ENCODE results near the gene MEG3. TPM values are rescaled to one million over a fixed set of nuclear protein-coding genes. Genes with fewer than 3 reads are reported as not detected.
A peak's percentile ranks its signal among the peaks of the same experiment; 100 is the strongest.
"Not testable (repeated sequence)": the region's sequence is repeated elsewhere in the genome, so short reads cannot be mapped to it uniquely, and the experiment has no call there.

Gene MEG3
- total and polyA plus RNA-seq, 4 donors, result 21.4 to 454 (median 149) TPM

GRCh38 chr14:100796946-100797345 is 29.0 kb upstream of the MEG3 start:
- no peak for DNase-seq
- H3K36me3 ChIP-seq (ENCODE audit: control insufficient read depth in 1 of 2, insufficient read depth in 2 of 2, low read length in 1 of 2), result no peaks in the 10 kb centered on the region

GRCh38 chr14:100800041-100800440 is 25.9 kb upstream of the MEG3 start:
- Histone ChIP-seq H3K27ac (ENCODE audit: low read depth in 1 of 2, low read length in 2 of 2) (no peak overlapping the region), H3K9me3 (ENCODE audit: control insufficient read depth, low read length) (no peaks in the 10 kb centered on the region), H3K36me3 (ENCODE audit: control insufficient read depth in 1 of 2, insufficient read depth in 2 of 2, low read length in 1 of 2) (no peaks in the 10 kb centered on the region), H3K4me1 (ENCODE audit: control insufficient read depth in 1 of 2, insufficient read depth in 2 of 2, low read length in 2 of 2) (no peaks in the 10 kb centered on the region), H3K27me3 (ENCODE audit: control insufficient read depth in 1 of 2, insufficient read depth in 2 of 2, low read length in 1 of 2) (no peaks in the 10 kb centered on the region), H3K4me3 (ENCODE audit: low read length in 2 of 2) (no peak overlapping the region)
- no peak for ATAC-seq (ENCODE audit: low FRiP score)
- intact Hi-C loops (cut with DNase I), result no loop called here
- no peak for DNase-seq
- 75 to 78% methylated on average over 4 of the region's 4 CpGs for WGBS, 2 donors

More at GRCh38 chr14:100796946-100797345, 29.0 kb upstream of the MEG3 start:
- Histone ChIP-seq H3K9me3 (ENCODE audit: control insufficient read depth, low read length) (no peaks in the 10 kb centered on the region), H3K27me3 (ENCODE audit: control insufficient read depth in 1 of 2, insufficient read depth in 2 of 2, low read length in 1 of 2) (peaks cover 0 to 2% of the 10 kb centered on the region in 2 donors), H3K27ac (ENCODE audit: low read depth in 1 of 2, low read length in 2 of 2) (no peak overlapping the region), H3K4me3 (ENCODE audit: low read length in 2 of 2) (no peak overlapping the region), H3K4me1 (ENCODE audit: control insufficient read depth in 1 of 2, insufficient read depth in 2 of 2, low read length in 2 of 2) (no peaks in the 10 kb centered on the region)
- no peak for ATAC-seq (ENCODE audit: low FRiP score)
- intact Hi-C loops (cut with DNase I), result no loop called here
- WGBS, 2 donors, result 51 to 81% methylated on average over 4 of the region's 4 CpGs

DNA sequence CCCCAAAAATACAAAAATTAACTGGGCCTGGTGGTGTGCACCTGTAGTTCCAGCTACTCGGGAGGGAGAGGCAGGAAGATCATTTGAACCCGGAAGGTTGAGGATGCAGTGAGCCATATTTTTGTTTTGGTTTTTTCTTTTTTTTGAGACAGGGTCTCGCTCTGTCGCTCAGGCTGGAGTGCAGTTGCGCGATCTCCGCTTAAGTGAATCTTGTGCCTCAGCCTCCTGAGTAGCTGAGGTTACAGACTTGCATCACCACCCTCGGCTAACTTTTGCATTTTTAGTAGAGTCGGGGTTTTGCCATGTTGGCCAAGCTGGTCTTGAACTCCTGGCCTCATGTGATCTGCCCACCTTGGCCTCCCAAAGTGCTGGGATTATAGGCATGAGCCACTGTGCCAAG is 24.5 kb upstream of the MEG3 start:
- intact Hi-C loops (cut with DNase I); H3K9me3 ChIP-seq (ENCODE audit: control insufficient read depth, low read length); H3K4me3 ChIP-seq (ENCODE audit: low read length in 2 of 2); H3K27ac ChIP-seq (ENCODE audit: low read depth in 1 of 2, low read length in 2 of 2); ATAC-seq (ENCODE audit: low FRiP score); H3K27me3 ChIP-seq (ENCODE audit: control insufficient read depth in 1 of 2, insufficient read depth in 2 of 2, low read length in 1 of 2); H3K4me1 ChIP-seq (ENCODE audit: control insufficient read depth in 1 of 2, insufficient read depth in 2 of 2, low read length in 2 of 2); H3K36me3 ChIP-seq (ENCODE audit: control insufficient read depth in 1 of 2, insufficient read depth in 2 of 2, low read length in 1 of 2): not testable (repeated sequence)
- DNase-seq, result peak in 1 of 2 donors; percentile 13
- WGBS, 2 donors, result 88 to 95% methylated on average over 9 of the region's 9 CpGs

DNA sequence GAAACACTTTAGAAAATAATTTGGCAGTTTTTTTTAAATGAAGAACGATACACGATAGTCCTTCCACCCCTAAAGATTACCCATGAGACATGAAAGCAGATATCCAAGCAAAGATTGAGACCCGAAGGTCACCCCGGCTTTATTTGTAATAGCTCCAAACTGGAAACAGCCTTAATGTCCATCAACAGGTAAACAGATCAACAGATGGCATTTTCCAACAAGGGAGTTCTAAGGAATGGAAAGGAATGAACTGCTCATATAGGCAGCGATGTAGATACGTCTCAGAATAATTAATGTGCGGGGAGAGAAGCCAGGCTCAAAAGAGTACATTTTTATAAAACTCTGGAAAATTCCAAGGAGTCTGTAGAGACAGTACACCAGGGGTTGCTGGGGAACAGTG is 23.7 kb upstream of the MEG3 start:
- H3K27me3 ChIP-seq (ENCODE audit: control insufficient read depth in 1 of 2, insufficient read depth in 2 of 2, low read length in 1 of 2), result no peaks in the 10 kb centered on the region
- WGBS, 2 donors, result 62 to 67% methylated on average over 7 of the region's 7 CpGs
- no peaks in the 10 kb centered on the region for H3K4me1 ChIP-seq (ENCODE audit: control insufficient read depth in 1 of 2, insufficient read depth in 2 of 2, low read length in 2 of 2)
- intact Hi-C loops (cut with DNase I), result no loop called here
- DNase-seq, result no peak
- no peaks in the 10 kb centered on the region for H3K9me3 ChIP-seq (ENCODE audit: control insufficient read depth, low read length)
- no peak overlapping the region for H3K27ac ChIP-seq (ENCODE audit: low read depth in 1 of 2, low read length in 2 of 2)
- H3K4me3 ChIP-seq (ENCODE audit: low read length in 2 of 2), result no peak overlapping the region
- no peak for ATAC-seq (ENCODE audit: low FRiP score)
- H3K36me3 ChIP-seq (ENCODE audit: control insufficient read depth in 1 of 2, insufficient read depth in 2 of 2, low read length in 1 of 2), result no peaks in the 10 kb centered on the region

GRCh38 chr14:100802766-100803165 is 23.2 kb upstream of the MEG3 start:
- Histone ChIP-seq H3K27ac (ENCODE audit: low read depth in 1 of 2, low read length in 2 of 2) (no peak overlapping the region), H3K4me1 (ENCODE audit: control insufficient read depth in 1 of 2, insufficient read depth in 2 of 2, low read length in 2 of 2) (no peaks in the 10 kb centered on the region), H3K9me3 (ENCODE audit: control insufficient read depth, low read length) (no peaks in the 10 kb centered on the region), H3K36me3 (ENCODE audit: control insufficient read depth in 1 of 2, insufficient read depth in 2 of 2, low read length in 1 of 2) (no peaks in the 10 kb centered on the region), H3K27me3 (ENCODE audit: control insufficient read depth in 1 of 2, insufficient read depth in 2 of 2, low read length in 1 of 2) (no peaks in the 10 kb centered on the region), H3K4me3 (ENCODE audit: low read length in 2 of 2) (no peak overlapping the region)
- intact Hi-C loops (cut with DNase I), result no loop called here
- DNase-seq (peak in 1 of 2 donors; percentile 6), ATAC-seq (ENCODE audit: low FRiP score) (no peak)
- 70 to 78% methylated on average over 5 of the region's 5 CpGs for WGBS, 2 donors

DNA sequence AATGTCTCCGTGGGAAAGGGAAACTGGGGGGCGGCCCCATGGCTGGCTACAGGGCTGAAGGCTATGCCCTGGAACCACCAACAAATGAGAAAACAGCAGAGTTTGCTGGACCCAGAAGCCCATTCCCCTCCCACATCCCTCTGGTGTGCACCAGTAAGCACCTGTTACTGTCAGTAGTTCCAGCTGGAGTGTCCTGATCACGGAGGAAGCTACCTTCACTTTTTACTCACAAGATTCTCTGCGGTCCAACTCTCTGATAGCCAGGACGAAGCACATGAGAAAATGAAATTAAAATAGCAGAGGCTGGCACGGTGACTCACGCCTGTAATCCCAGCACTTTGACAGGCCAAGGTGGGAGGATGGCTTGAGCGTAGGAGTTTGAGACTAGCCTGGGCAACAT is 22.7 kb upstream of the MEG3 start:
- intact Hi-C loops (cut with DNase I), result no loop called here

DNA sequence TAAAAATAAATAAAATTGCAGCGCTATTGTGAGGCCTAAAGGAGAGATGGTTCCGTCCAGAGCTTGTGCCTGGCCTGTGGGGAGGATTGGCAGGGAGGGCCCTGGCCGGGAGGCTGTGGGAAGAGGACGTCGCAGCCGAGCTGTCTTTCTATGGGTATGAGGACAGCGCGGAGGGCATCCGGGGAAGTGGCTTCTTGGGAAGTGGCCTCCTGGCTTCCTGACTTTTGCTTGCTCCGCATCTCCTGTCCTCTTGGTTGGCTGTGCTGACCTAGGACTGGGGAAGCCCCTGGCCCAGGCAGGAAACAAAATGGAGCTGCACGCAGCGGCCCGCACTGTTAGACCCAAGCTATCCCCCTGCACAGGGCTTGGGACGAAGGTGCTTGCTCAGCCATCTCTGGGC is 22.2 kb upstream of the MEG3 start:
- no peaks in the 10 kb centered on the region for H3K36me3 ChIP-seq (ENCODE audit: control insufficient read depth in 1 of 2, insufficient read depth in 2 of 2, low read length in 1 of 2)
- 89 to 91% methylated on average over 14 of the region's 14 CpGs for WGBS, 2 donors
- no peaks in the 10 kb centered on the region for H3K27me3 ChIP-seq (ENCODE audit: control insufficient read depth in 1 of 2, insufficient read depth in 2 of 2, low read length in 1 of 2)
- H3K4me3 ChIP-seq (ENCODE audit: low read length in 2 of 2), result no peak overlapping the region
- intact Hi-C loops (cut with DNase I), result no loop called here
- peaks cover 1% of the 10 kb centered on the region for H3K9me3 ChIP-seq (ENCODE audit: control insufficient read depth, low read length)
- ATAC-seq (ENCODE audit: low FRiP score) (no peak), DNase-seq (peak in 1 of 2 donors; percentile 16)
- no peak overlapping the region for H3K27ac ChIP-seq (ENCODE audit: low read depth in 1 of 2, low read length in 2 of 2)
- H3K4me1 ChIP-seq (ENCODE audit: control insufficient read depth in 1 of 2, insufficient read depth in 2 of 2, low read length in 2 of 2), result no peaks in the 10 kb centered on the region

More for the DNA sequence above, 22.7 kb upstream of the MEG3 start:
- Histone ChIP-seq H3K9me3 (ENCODE audit: control insufficient read depth, low read length) (no peaks in the 10 kb centered on the region), H3K36me3 (ENCODE audit: control insufficient read depth in 1 of 2, insufficient read depth in 2 of 2, low read length in 1 of 2) (no peaks in the 10 kb centered on the region), H3K27ac (ENCODE audit: low read depth in 1 of 2, low read length in 2 of 2) (no peak overlapping the region), H3K4me1 (ENCODE audit: control insufficient read depth in 1 of 2, insufficient read depth in 2 of 2, low read length in 2 of 2) (no peaks in the 10 kb centered on the region), H3K4me3 (ENCODE audit: low read length in 2 of 2) (no peak overlapping the region), H3K27me3 (ENCODE audit: control insufficient read depth in 1 of 2, insufficient read depth in 2 of 2, low read length in 1 of 2) (no peaks in the 10 kb centered on the region)
- 80 to 83% methylated on average over 8 of the region's 8 CpGs for WGBS, 2 donors
- peak in 1 of 2 donors; percentile 14 for DNase-seq
- ATAC-seq (ENCODE audit: low FRiP score), result no peak

GRCh38 chr14:100804138-100804537 is 21.8 kb upstream of the MEG3 start:
- Histone ChIP-seq H3K4me3 (ENCODE audit: low read length in 2 of 2) (no peak overlapping the region), H3K27ac (ENCODE audit: low read depth in 1 of 2, low read length in 2 of 2) (no peak overlapping the region), H3K36me3 (ENCODE audit: control insufficient read depth in 1 of 2, insufficient read depth in 2 of 2, low read length in 1 of 2) (no peaks in the 10 kb centered on the region), H3K4me1 (ENCODE audit: control insufficient read depth in 1 of 2, insufficient read depth in 2 of 2, low read length in 2 of 2) (no peaks in the 10 kb centered on the region), H3K9me3 (ENCODE audit: control insufficient read depth, low read length) (peaks cover 2% of the 10 kb centered on the region), H3K27me3 (ENCODE audit: control insufficient read depth in 1 of 2, insufficient read depth in 2 of 2, low read length in 1 of 2) (no peaks in the 10 kb centered on the region)
- DNase-seq (peak in 1 of 2 donors; percentile 37), ATAC-seq (ENCODE audit: low FRiP score) (peak; percentile 7)
- intact Hi-C loops (cut with DNase I), result no loop called here
- 80 to 84% methylated on average over 13 of the region's 13 CpGs for whole genome bisulfite sequencing, 2 donors

- DNase-seq (peak in 1 of 2 donors; percentile 6), ATAC-seq (ENCODE audit: low FRiP score) (no peak)
- H3K9me3 ChIP-seq (ENCODE audit: control insufficient read depth, low read length), result peaks cover 4% of the 10 kb centered on the region
- H3K27me3 ChIP-seq (ENCODE audit: control insufficient read depth in 1 of 2, insufficient read depth in 2 of 2, low read length in 1 of 2), result no peaks in the 10 kb centered on the region
- no peaks in the 10 kb centered on the region for H3K36me3 ChIP-seq (ENCODE audit: control insufficient read depth in 1 of 2, insufficient read depth in 2 of 2, low read length in 1 of 2)
- H3K4me1 ChIP-seq (ENCODE audit: control insufficient read depth in 1 of 2, insufficient read depth in 2 of 2, low read length in 2 of 2), result no peaks in the 10 kb centered on the region
- H3K4me3 ChIP-seq (ENCODE audit: low read length in 2 of 2), result no peak overlapping the region
- intact Hi-C loops (cut with DNase I), result no loop called here
- WGBS, 2 donors, result 67 to 68% methylated on average over 9 of the region's 9 CpGs
- H3K27ac ChIP-seq (ENCODE audit: low read depth in 1 of 2, low read length in 2 of 2), result no peak overlapping the region
Measured at GRCh38 chr14:100804558-100805309, 21.2 kb upstream of the MEG3 start.

Data from aorta (tissue), 5 donors.